ENCODE measurements around the gene TPM2.

DNA sequence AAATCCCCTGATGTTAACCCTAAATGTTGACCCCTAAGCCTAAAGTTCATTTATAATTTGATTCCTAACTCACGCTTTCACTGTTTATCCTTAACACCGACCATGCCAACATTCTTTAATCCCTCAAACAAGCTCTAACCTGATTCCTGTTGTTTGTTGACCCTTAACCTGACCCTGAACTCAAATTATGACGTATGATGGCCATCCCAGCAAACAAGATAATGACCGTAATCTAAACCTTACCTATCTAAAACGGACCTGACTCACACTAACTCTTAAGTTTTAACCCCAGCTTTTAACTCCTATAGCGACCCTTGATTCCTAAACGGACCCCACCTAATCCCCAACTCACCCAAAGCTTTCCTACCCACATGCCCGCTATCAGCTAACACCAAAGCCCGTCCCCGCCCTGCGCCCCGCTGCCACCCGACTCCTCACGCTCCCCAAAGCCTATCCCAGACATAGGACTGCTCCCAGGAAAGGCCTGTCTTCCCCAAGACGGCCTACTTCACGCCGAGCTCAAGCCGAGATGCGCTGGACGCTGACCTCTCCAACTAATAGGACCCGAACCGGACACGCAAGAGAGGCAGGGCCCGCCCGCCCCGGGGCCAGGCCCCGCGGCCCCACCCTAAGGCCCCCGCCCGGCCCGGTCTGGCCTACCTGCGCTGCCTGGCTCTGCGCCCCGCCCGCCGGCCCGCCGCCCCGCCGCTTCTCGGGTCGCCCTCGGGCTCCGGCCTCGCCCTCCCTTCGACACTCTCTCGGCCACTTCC is 41.9 kb upstream of the TPM2 start:
- TF ChIP-seq, protein P1, sequence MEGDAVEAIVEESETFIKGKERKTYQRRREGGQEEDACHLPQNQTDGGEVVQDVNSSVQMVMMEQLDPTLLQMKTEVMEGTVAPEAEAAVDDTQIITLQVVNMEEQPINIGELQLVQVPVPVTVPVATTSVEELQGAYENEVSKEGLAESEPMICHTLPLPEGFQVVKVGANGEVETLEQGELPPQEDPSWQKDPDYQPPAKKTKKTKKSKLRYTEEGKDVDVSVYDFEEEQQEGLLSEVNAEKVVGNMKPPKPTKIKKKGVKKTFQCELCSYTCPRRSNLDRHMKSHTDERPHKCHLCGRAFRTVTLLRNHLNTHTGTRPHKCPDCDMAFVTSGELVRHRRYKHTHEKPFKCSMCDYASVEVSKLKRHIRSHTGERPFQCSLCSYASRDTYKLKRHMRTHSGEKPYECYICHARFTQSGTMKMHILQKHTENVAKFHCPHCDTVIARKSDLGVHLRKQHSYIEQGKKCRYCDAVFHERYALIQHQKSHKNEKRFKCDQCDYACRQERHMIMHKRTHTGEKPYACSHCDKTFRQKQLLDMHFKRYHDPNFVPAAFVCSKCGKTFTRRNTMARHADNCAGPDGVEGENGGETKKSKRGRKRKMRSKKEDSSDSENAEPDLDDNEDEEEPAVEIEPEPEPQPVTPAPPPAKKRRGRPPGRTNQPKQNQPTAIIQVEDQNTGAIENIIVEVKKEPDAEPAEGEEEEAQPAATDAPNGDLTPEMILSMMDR (conservative IDR thresholded peaks at IDR 0.05 in 1 of 2, IDR thresholded peaks at IDR 0.05 in 1 of 2; ENCODE audit: extremely low read depth in 1 of 2, insufficient read depth in 1 of 2, low read depth in 1 of 2, low read length in 2 of 2), result no peak
- no peak for TF ChIP-seq EZH2 (IDR thresholded peaks at IDR 0.05; ENCODE audit: borderline replicate concordance, low read length)
